ENCODE measurements around the gene DTNA.

DTNA gene

DNA sequence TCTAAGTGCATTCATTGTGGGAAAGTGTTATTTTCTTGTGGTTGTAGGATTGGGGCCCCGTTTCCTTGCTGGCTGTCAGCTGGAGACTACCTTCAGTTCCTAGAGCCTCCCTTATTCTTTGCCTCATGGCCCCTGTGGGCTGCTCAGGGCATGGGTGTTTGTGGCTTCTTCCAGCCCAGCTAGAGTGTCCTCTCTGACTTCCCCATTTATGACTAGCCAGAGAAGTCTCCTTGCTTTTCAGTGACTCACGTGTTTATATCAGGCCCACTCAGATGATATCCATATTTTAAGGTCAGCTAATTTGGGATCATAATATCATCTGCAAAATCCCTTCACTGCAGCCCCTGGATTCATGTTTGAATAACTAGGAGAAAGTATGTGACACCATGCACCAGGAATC, 62.8 kb downstream of the DTNA start:
- no peak for DNase-seq (ENCODE audit: low spot score)

DNA sequence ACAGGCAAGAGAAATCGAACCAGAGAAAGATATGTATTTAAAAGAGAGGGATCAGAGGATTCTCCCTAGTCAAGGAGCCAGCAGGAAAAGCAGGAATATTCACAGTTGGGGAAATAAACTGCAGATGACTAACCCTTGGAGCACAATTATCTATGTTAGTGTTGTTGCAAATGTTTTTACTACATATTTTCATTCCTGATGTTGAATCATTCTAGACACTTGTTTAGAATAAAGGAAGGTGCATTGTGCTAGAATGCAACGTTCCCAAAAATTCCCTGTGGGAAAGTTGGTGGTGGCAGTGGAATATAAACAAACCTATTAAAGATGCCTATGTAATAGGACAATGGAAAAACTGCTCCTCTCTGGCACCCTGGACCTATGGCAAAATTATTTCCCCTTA, 63.3 kb downstream of the DTNA start:
- DNase-seq (ENCODE audit: low spot score): no peak

DNA sequence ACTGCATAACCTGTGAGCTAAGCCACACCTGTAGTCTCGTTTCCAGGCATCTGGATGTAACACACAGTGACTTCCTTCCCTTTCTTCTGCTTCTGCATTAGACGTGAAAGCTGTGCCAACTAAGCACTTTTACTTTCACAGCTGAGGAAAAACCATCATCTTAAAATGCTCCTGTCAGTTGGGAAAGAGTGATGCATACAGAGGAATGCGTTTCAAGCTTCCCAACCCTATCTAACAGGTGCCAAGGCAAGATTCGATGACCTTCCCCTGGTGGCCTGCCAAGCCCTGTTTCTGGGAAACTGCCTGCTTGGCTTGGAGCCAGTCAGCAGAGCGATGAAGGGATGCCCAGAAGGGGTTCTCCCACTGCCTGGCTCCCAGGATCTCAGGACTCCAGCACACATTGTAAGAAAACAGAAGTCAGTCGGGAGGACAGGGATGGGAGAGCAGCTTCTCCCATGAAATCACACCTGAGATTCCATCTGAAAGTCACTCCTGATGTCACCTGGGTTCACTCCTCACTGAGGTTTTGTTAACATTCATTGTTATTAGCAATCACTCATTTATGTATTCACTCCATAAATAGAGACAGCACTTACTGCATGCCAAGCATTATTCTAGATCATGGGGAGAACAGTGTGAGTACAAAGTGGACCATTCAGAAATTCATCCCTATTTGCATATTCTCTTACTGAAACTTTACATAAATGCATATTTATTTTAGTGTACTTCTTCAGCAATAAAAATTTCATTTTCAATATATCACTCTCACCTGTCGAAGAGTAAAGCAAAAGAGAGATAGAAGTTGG, 64.1 kb downstream of the DTNA start:
- no peak for DNase-seq (ENCODE audit: low spot score)

DNA sequence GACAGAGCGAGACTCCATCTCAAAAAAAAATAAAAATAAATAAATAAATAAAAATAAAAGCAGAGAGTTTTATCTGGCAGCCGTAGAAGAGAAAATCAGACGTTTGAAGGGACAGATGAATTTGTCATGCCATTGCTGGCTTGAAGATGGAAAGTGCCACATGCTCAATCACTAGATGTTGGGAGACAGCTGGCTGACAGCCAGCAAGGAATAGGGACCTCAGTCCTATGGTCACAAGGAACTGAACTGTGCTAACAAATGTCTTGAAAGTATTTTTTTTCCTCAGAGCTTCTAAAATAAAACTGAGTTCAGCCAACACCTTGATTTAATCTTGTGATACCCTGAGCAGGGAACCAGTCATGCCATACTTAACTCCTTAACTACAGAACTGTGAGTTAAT, 65.4 kb downstream of the DTNA start:
- DNase-seq (ENCODE audit: low spot score): no peak

DNA sequence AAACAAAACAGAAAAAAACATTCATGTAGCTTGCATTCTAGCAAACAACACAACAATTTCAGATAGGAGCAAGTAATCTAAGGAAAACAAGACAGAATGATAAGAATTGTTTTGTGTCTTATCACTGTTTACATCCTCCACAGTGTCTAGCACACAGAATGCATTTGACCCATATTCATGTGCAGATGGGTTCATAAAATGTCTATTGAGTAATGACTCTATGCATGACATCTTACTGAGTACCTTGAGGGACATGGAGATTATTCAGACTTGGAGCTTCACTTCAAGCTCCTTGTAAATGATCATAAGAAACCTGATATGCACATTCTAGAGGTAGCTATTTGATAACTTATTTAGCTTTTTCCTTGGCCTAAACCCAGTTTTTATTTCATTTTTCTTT, 69.0 kb downstream of the DTNA start:
- DNase-seq (ENCODE audit: low spot score): no peak

DNA sequence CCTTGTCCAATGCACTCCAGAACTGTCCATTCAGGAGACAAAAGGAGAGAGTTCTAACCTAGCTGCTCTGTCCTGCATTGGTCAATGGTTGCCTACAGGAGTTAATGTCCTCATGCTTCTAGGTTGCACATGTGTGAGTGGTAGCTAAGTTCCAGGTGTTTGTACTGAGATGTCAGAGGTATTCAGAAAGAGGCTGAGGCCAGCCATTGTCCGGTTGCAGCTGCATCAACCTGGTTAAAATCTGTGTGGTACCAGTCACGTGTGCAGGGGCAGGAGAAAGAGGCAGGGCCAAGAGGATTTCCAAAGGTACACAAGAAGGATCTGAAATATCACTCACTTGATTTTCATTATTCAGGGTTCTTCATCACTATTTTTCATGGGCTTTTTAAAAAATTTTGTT, 70.8 kb downstream of the DTNA start:
- DNase-seq (ENCODE audit: low spot score): no peak

DNA sequence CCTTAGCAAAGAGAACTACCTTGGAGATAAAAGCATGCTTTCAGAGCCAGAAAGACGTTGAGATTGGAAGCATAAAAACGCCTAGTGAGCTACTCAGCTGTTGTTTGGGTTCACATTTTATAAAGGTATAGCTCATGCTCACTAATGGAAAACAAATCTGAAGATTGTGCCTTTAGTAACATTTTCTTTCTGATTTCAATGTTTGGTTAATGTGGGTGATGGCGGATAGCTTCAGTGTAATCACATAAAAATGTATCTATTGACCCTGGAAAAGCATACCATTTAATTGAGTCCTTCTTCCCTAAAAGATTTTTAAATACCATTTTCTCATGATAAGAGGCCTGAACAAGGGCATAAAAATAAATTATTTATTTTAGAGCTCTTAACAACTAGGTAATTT, 73.4 kb downstream of the DTNA start:
- DNase-seq (ENCODE audit: low spot score): no peak

DNA sequence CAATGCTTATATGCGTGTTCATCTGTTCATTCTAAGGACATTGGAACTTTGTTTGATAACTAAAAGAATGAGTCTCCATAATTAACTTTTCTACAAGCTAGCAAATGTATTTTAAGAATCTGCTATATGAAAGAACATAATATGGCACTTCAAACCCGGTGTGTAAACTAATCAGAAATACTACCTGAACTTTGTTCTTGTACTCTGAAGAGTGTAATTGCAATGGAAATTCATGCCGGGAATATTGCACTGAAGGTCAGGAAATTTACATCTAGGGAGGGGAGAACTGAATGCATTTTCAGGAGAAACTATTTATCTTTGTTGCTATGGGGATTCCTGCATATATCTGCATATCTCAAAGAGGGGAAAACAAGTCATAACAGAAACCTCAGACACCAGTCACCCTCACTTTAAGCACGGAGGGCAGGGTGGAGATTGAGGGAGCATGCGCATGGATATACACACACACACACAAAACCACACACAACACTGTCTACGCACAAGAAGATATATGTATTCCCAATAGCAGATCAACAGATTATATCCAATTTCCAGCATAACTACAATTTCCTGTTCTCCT, 76.2 kb downstream of the DTNA start:
- DNase-seq (ENCODE audit: low spot score): no peak

DNA sequence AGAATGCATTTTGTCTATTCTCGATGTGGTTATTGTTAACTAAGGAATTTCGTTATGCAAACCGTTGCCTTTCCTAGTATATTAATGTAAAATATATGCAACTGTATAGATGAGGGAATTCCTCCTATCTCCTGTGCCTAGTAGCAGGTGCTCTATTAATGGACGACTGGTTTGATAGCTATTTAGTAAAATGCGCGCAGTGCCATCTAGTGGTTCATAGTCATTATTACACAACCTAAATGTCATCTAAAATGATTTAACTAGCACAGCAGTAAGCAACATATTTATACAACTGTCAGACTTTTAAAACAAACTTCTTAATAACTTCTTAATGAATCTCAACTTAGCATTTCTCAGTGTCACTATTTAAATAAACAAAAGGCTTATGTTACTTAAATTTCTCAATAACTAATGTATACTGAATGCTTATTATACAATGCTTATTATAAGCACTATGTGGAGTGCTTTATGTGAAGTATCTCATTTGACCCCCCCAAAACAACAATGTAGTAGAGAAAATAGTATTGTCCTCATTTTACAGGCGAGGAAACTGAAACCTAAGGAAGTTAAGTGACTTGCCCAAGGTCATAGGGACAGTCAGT, 77.9 kb downstream of the DTNA start:
- peak; percentile 48 for DNase-seq (ENCODE audit: low spot score)

DNA sequence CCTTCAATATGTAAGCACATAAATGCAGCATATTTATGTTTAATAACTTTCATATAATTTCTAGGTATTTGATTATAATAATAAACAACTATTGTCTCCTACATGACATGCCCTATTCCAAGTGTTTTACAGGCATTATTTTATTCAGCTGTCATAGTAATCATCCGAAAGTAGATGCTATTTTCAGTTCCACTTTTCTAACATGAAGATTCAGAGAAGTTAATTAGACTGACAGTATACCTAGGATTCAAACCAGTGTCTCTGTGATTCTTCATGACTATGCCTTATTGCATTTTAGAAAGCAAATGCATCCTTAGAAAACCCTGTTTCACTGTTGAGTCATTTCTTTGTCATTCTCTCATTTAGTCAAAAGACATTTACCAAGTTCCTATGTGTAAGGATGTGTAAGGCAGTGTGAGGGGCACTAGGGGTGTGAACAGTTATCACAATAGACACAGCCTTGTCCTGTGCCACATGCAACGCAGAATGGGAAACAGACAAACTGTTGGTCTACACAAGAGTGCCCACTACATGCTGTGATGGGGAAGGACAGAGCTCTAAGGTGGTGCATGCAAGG, 79.8 kb downstream of the DTNA start:
- no peak for DNase-seq (ENCODE audit: low spot score)

DNA sequence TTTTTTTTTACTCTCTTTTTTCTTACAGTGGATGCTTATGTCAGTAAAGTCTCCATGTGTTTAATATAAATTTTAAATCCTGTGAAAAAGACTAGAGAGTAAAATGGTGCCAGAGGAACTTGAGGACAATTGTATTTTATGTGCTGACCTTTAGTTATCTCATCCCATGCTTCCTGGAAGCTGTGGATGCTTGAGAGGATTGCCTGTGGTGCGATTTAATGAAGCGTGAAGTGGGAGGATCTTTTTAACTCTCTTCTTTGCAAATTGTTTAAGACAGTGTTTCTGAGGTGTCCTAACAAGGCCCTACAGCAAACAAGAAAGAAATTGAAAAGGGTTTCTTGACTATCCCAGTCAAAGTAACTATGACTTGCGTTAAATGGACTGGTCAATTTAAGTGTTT, 84.2 kb downstream of the DTNA start:
- DNase-seq (ENCODE audit: low spot score): no peak

DNA sequence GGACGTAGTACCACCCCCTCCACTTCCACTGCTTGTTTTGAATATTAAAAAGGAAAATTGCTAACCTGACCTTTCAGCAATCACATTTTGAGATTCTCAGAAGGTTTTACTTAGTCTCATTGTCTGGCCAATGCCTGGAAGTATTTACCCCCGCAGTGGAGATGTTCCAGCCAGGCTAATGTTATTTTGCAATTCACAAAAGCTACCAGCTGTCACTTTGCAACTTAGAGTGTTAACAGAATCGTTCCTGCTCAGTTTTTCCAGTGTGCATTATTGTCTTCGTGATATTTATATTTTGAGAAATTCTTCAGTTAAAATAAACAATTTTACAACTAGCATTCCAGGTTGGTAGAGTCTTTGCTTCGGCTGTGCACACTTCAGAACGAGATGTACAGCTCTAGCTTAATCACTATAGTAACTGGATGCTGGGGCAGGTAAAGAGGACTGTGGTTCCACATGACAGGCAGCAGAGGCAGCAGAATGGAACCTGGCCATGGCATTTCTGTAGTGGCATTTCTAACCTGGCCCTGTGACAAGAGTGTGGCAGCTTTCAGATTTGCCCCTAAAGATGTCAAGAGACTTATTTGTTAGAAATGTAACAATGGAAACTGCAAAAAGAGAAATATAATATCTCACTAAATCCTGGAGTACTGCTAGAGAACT, 85.1 kb downstream of the DTNA start:
- DNase-seq (ENCODE audit: low spot score): no peak

DNA sequence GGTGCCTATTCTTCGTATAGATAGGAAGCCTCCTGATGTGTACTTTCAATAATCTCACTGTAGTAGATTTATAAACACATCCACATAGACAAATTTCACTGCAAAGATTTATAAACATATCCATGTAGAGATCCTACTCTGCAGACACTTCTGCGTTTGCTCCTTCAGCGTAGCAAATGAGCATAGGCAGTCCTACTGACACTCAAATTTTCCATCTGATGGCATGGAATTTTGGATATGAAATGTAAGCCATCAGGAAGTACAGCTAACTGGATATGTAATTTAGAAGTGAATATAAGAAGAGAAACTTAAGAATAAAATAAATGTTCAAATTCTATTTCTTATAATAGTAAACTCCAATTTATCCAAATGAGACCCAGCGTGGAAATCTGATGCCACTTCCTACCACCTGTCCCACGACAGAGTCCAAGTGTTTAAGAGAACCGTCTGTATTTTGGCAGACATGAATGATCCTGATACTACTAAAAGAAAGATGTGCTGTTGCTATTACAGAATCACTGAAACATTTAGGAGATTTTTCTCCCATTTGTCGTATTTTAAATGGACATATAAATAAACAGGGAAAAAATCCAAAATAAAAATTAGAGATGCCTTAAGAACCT, 86.0 kb downstream of the DTNA start:
- no peak for DNase-seq (ENCODE audit: low spot score)

DNA sequence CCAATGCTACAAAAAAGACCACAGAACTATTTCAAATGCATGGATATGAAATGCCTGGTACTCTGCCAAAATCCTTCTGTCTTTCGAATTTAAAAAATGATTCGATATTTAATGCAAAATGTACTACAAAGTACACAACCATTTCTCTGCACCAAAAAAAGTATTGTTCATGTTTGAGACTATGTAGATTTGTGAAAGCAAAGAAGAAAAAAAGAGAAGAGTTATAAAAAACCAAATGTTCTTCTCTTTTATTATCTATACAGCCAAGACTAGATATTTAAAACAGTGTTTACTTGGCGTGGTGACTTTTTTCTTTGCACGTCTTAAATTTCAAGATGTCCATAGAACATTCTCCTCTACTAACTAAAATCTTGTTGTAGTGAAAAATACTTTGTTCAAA, 89.2 kb downstream of the DTNA start:
- DNase-seq (ENCODE audit: low spot score): no peak

DNA sequence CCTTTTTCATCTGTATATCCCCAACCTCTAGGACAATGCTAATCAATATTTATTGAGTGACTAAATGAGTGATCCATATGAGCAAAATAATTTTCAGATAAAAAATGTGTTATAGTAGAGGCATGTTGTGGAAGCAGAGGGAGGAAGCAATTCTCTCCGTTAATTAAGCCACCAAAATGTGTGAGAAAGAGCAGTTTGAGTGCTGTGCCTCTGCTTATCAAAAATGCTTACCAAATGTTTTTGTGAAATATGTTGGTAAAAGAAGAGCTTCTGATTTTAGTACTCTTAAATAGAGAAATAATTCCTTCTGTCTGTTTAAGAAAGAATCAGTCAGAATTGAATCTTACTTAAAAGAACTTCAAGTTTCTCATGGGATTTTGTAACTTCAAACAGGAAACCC, 90.3 kb downstream of the DTNA start:
- DNase-seq (ENCODE audit: low spot score): no peak

DNA sequence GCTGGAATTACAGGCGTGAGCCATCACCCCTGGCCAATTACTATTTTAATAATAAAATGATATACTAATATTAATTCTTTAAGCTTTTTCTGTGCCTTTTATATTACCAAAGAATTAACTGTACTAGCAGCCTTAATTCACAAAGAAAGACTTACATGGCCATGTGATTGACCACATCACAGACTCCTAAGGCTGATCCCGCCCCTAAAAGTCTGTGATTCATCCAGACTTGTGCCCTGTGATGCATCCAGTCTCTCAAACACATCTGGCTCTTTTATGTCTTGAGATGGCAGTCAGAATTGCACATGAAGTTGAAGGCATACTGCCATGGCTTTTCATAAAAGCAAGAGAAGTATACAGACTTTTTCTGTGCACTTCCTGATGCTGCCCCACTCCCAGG, 91.7 kb downstream of the DTNA start:
- DNase-seq (ENCODE audit: low spot score): no peak

DNA sequence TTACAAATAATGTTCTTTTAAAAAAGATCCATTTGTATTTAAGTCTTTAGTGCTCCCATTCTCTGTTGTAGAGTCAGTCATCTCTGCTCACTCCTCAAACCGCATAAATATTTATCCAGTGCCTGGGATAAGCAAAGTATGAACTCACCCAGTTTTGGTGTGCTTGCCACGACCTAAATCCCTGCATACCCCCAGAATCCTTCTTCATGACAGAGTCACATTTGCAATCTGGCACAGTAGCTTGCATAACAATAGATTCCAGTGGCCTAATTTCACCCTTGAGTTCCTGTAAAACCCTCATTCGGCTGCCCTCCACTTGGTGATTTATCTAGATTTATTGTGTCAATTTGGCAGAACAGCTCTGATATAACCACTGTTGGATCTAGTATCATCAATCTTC, 92.9 kb downstream of the DTNA start:
- no peak for DNase-seq (ENCODE audit: low spot score)

DNA sequence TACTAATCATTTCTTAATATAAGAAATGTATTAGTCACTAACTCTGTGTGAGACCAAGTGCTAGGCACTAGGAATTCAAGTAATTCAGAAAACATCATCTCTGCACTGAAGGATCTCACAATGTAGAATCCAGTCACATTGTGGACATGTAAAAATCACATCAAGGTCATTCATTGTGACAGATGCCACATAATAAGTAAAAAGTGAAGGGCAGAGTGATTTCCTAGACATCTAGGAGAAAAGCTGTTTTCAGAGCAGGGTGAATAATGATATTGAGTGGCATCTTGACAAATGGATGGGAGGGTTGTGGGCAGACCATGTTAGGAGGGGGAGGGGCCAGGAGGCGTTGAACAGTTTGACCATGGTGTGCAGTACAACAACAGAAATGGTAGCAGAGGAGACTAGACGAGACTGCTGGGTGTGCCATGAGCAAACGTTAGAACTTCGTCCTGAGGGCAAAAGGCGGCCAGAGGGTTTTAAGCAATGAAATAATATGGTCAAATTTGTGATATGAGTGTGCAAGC, 93.8 kb downstream of the DTNA start:
- no peak for DNase-seq (ENCODE audit: low spot score)

DNA sequence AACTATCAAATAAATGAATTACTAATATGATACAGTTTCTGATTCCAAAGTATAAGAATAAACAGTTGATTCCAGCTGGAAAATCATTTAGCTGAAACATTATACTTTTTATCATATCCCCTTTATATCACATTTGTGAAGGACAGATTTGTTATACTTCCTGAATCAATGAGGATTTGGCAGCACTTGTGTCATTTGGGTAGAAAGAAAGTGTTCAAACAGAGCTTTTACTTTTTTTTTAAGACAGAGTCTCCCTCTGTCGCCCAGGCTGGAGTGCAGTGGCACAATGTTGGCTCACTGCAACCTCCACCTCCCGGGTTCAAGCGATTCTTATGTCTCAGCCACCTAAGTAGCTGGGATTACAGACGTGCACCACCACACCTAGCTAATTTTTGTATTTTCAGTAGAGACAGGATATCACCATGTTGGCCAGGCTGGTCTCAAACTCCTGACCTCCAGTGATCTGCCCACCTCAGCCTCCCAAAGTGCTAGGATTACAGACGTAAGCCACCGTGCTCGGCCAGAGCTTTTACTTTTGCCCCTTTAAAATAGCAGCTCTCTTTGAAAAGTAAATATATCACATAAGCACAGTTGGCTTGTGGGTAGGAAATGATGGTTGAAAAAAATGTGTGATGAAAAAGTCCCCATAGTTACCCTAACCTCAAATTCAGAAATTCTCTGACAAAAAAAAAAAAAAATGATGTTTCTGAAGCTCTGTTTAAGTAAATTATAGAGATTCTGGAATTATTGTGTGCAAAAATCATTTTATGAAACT, 95.2 kb downstream of the DTNA start:
- DNase-seq (ENCODE audit: low spot score): no peak

DNA sequence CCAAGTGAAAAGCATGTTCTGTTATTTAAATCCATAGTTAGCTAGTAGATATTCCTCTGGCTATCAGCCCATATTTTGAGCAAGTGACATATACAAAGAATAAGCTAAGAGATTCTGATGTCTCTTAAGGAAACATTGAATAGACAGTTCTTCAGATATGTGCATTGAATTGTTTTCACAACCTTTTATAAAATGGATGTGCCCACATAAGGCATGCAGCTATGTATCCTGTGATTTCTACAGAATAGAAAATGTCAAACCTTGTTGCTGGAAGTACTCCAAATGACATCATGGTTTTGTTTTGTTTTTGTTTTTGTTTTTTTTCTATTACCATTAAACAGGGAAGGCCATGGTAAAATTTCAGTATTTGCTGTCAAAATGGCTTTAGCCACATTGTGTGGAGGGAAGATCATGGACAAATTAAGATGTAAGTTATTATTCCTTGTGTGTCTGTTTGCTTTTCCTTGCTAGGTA, 95.8 kb downstream of the DTNA start:
- no peak for DNase-seq (ENCODE audit: low spot score)

DNA sequence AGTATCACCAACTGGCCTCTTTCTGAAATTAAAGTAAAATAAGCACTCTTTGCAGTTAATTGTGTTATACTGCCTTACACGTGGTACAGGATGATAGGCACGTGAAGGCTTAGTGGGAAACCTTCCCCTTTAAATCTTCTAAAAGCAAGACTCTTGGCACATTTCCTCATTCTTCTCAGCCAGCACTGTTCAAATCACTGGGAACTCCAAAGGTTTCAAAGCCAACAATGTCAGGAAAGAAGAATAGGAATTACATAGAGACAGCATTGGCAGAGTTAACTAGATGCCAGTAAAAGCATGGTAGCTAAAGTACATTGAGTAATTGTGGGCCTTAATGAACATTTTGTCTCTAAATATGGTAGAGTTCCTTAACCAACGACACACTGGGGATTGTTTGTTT, 96.4 kb downstream of the DTNA start:
- DNase-seq (ENCODE audit: low spot score): no peak

Data from CD4-positive, alpha-beta T cell treated with Interleukin-15 for 4 hours (primary cell).